ENCODE measurements around the gene AP3S1.

Gene AP3S1

DNA sequence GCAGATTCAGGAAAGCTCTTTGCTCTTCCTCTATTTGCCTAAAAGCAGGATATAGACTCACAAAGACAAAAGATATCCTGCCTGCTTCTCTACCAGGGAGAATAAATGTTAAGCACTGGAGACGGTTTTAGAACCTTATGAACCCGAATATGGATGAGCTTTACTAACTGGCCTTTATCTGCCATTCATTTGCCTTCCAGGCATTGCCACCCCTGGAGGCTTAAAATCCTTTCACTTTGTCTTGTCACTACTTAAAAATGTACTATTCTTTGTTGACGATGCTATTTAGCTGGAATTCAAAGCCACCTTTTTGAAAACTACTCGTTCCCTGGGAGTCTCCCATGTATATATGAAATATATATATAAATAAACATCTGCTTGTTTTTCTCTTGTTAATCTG, 97.3 kb downstream of the AP3S1 start:
- TF ChIP-seq, protein P1, sequence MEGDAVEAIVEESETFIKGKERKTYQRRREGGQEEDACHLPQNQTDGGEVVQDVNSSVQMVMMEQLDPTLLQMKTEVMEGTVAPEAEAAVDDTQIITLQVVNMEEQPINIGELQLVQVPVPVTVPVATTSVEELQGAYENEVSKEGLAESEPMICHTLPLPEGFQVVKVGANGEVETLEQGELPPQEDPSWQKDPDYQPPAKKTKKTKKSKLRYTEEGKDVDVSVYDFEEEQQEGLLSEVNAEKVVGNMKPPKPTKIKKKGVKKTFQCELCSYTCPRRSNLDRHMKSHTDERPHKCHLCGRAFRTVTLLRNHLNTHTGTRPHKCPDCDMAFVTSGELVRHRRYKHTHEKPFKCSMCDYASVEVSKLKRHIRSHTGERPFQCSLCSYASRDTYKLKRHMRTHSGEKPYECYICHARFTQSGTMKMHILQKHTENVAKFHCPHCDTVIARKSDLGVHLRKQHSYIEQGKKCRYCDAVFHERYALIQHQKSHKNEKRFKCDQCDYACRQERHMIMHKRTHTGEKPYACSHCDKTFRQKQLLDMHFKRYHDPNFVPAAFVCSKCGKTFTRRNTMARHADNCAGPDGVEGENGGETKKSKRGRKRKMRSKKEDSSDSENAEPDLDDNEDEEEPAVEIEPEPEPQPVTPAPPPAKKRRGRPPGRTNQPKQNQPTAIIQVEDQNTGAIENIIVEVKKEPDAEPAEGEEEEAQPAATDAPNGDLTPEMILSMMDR (IDR thresholded peaks at IDR 0.05; ENCODE audit: control insufficient read depth, extremely low read depth, insufficient read depth), result no peak
- H3K4me3 ChIP-seq (ENCODE audit: low read depth, low read length), result no peak overlapping the region
- no peak for DNase-seq (ENCODE audit: low read depth)

DNA sequence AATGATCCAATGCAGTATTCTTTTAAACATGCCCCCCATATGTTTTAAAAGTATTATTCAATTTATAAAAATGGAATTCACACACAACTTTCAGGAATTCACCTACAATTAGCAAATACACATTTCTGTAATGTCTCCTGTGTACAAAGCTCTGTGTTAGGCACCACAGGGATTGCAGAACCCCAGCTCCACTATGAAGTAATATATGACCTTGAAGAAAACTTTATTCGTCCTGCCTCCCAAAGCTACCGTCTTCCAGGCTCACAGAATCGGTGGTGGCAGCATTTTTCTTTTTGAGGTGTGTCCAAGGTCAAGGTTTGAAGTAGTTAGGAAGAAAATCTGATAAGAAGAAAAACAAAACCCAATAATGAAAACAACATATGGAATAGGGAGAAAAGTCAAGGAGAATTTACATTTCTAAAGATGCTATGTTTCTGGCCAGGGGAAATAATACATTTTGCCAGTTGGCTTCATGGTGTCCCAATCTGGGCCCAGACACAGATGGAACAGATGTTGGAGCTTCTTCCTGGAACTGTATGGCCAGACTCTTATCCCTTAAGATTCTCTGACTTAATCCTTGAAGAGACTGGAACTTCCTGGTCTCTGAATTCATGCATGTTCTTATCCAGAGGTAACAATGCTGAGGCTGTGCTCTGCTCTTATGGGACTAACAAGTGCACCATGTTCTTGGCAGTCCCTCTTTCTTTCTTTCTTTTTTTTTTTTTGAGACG, 98.5 kb downstream of the AP3S1 start:
- TF ChIP-seq, protein P1 (IDR thresholded peaks at IDR 0.05; ENCODE audit: control insufficient read depth, extremely low read depth, insufficient read depth), result no peak
- no peak overlapping the region for H3K4me3 ChIP-seq (ENCODE audit: low read depth, low read length)
- no peak for DNase-seq (ENCODE audit: low read depth)

DNA sequence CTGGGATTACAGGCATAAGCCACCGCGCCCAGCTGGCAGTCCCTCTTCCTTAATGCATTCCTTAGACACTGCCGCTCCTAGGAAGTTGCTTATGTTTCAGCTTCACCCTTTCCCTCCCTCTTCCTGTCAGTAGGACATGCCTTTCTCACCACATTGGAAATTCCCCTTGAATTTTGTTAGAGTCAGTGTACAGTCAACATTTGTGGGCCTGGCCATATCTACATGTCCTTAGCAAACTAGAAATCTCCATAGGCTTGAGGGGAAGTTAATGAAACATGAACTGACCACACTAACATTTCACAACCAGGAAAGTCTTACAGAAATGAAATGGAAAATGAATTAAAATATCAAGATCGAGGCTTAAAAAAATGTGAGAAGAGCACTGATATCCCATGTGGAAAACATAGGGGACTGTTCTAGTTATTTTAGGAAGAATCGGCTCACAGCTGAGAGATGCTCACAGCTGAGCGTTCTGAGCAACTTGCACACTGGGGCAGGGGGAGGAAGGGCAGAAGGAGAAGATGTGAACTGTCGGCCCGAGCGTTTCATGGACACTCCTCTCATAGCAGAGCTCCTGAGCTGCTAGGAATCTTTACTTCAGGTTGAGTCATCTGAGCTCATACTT, 99.4 kb downstream of the AP3S1 start:
- no peak for DNase-seq (ENCODE audit: low read depth)
- no peak overlapping the region for H3K4me3 ChIP-seq (ENCODE audit: low read depth, low read length)

DNA sequence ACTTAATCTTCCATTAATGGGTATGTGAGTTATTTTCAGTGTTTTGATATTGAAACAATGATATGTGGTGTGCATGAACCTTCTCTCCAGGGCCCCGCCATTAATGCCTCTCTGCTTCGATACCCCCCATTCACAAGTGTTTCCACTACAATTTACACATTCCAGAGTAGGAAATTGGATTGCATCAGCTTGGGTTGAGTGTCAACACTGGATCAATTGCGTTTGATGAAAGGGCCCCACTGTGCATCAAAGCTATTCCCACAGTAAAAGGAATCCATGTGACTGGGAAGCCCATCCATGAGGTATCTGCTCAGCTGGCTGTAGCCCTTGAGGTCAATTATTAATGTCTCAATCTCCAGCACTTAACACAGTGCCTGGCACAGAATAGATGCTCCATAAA, 102.8 kb downstream of the AP3S1 start:
- no peak for DNase-seq (ENCODE audit: low read depth)
- TF ChIP-seq, protein P1 (IDR thresholded peaks at IDR 0.05; ENCODE audit: control insufficient read depth, extremely low read depth, insufficient read depth), result no peak
- H3K4me3 ChIP-seq (ENCODE audit: low read depth, low read length), result no peak overlapping the region

More for the DNA sequence above, 99.4 kb downstream of the AP3S1 start:
- TF ChIP-seq, protein P1 (IDR thresholded peaks at IDR 0.05; ENCODE audit: control insufficient read depth, extremely low read depth, insufficient read depth), result no peak

DNA sequence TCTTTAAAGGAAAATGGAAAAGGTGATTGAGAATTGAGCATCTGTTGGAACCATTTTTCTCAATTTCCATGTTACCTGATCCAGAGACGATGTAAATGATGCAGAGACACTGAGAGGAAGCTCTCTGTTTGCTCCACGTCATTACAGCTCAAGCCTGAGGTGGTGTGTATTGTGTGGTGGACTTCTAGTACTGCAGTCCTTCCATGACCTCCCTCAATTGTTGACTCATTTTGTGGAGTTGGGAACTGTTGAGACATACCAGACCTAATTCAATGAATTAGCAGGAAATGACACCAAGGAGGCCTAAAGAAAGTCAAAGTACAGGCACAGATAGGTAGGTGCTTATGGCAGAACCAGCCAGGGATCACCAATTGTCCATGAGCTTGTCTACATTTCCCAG, 104.9 kb downstream of the AP3S1 start:
- H3K4me3 ChIP-seq (ENCODE audit: low read depth, low read length), result no peak overlapping the region
- TF ChIP-seq, protein P1 (IDR thresholded peaks at IDR 0.05; ENCODE audit: control insufficient read depth, extremely low read depth, insufficient read depth), result no peak
- DNase-seq (ENCODE audit: low read depth), result no peak

DNA sequence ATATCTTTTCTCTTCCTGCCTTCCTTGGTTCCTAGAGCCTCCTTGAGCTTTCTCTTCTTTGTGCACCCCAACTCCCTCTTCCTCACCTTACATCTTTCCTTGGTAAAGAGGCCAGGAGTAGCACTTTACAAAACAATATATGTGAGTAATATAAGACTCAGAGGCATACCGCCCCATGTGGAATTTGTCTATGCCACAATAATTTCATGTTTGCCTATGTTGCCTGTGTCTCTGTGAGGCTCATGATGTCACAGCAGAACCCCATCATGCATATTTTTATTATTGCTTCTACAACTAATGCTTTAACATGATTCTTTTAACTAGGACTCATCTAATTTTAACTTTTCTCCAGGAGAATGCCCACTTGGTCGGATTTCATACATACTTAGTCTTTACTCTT, 105.5 kb downstream of the AP3S1 start:
- DNase-seq (ENCODE audit: low read depth), result no peak
- H3K4me3 ChIP-seq (ENCODE audit: low read depth, low read length), result no peak overlapping the region
- TF ChIP-seq, protein P1 (IDR thresholded peaks at IDR 0.05; ENCODE audit: control insufficient read depth, extremely low read depth, insufficient read depth), result no peak
